ENCODE data around the gene PRH2.

GRCh38 chr12:10884086-10884725 lies 44.8 kb upstream of the PRH2 start, which contains the start of gene PRH1:
- TF ChIP-seq POLR2A (IDR thresholded peaks at IDR 0.05) (no peak), CTCF (IDR thresholded peaks at IDR 0.05 in 4 of 5, conservative IDR thresholded peaks at IDR 0.05 in 1 of 5) (no peak)
